B cell (primary cell): ENCODE data around the gene POLR3K. TPM values are rescaled to one million over a fixed set of nuclear protein-coding genes. Genes with fewer than 3 reads are reported as not detected.

ENCODE experiments used
- ATAC-seq: fragments of 200-7000 bp; cut with Tn5 transposase; one replicate; pipeline ENCODE4 v1.10.0; 2021; ENCODE audit warnings: low read depth, mild to moderate bottlenecking, moderate number of reproducible peaks, moderate library complexity
- CTCF ChIA-PET: fragments of 350-600 bp; sonication (Branson Sonifier 250); formaldehyde crosslinking; loops from one replicate; lab custom pipeline; 2021; ENCODE audit warnings: antibody characterized with exemption, inconsistent platforms; lab: Charles Lee
- POLR2A ChIA-PET: fragments of 350-600 bp; sonication (Branson Sonifier 250); formaldehyde crosslinking; loops from one replicate; lab custom pipeline; 2021; ENCODE audit warnings: antibody characterized with exemption; lab: Charles Lee
- DNase-seq: peaks from one replicate; pipeline ENCODE4 v3.0.0; 2013
- H2AFZ ChIP-seq: 2 replicates; pipeline ENCODE4 v1.6.1; 2012; ENCODE audit warnings: mild to moderate bottlenecking, low read depth, low read length; ENCODE audit not compliant: insufficient read depth, poor library complexity, severe bottlenecking
- H3K27ac ChIP-seq, 2 donors: 1 replicate in 1 of 2; 2 replicates in 1 of 2; pipeline ENCODE4 v1.5.1; 2012 to 2013; ENCODE audit warnings: low read length in 2 of 2, mild to moderate bottlenecking in 2 of 2, moderate library complexity in 1 of 2
- H3K27me3 ChIP-seq, 4 experiments: fragments of 200-600 bp in 1 of 4; sonication (generic) in 1 of 4; replicated peaks in 1 of 4; 1 replicate in 2 of 4; 2 replicates in 2 of 4; pipeline versions ENCODE4 v1.6.1 to v1.7.0; 2013 to 2016; ENCODE audit warnings: low read length in 3 of 4, mild to moderate bottlenecking in 2 of 4, mixed read lengths in 1 of 4, moderate library complexity in 1 of 4; ENCODE audit not compliant: insufficient read depth in 4 of 4, control insufficient read depth in 3 of 4; ENCODE audit errors: control extremely low read depth in 1 of 4
- H3K36me3 ChIP-seq, 2 experiments: replicated peaks in 1 of 2; 1 replicate in 1 of 2; 2 replicates in 1 of 2; pipeline versions ENCODE4 v1.6.1 to v1.7.1; 2013; ENCODE audit warnings: low read length in 1 of 2; ENCODE audit not compliant: insufficient read depth in 2 of 2, control insufficient read depth in 1 of 2; ENCODE audit errors: control extremely low read depth in 1 of 2, extremely low read depth in 1 of 2
- H3K4me1 ChIP-seq, 2 donors: fragments of 200-600 bp in 1 of 2; sonication (generic) in 1 of 2; 1 replicate in 1 of 2; 2 replicates in 1 of 2; pipeline versions ENCODE4 v1.5.1 to v1.6.1; 2013 to 2017; ENCODE audit warnings: low read length in 2 of 2; ENCODE audit not compliant: control insufficient read depth in 2 of 2, insufficient read depth in 2 of 2
- H3K4me2 ChIP-seq: replicated peaks from 2 replicates; pipeline ENCODE3; 2012; ENCODE audit warnings: mild to moderate bottlenecking, low read depth, low read length; ENCODE audit not compliant: poor library complexity, severe bottlenecking
- H3K4me3 ChIP-seq, 5 experiments: fragments of 200-600 bp in 1 of 5; sonication (generic) in 1 of 5; 1 replicate in 3 of 5; 2 replicates in 2 of 5; pipeline versions ENCODE4 v1.5.1 to v1.7.0; 2011 to 2016; ENCODE audit warnings: low read length in 4 of 5, mild to moderate bottlenecking in 4 of 5, low read depth in 2 of 5, control low read depth in 1 of 5, moderate library complexity in 1 of 5; ENCODE audit not compliant: insufficient read depth in 1 of 5; ENCODE audit errors: control extremely low read depth in 1 of 5, extremely low read depth in 1 of 5
- H3K79me2 ChIP-seq: fragments of 200-600 bp; sonication (generic); one replicate; pipeline ENCODE4 v1.6.0; 2016; ENCODE audit warnings: low read length; ENCODE audit not compliant: control insufficient read depth, insufficient read depth
- H3K9ac ChIP-seq: fragments of 200-600 bp; sonication (generic); 2 replicates; pipeline ENCODE4 v1.6.1; 2017; ENCODE audit warnings: mild to moderate bottlenecking, low read length, moderate library complexity
- H3K9me3 ChIP-seq, 3 donors: one replicate each; pipeline versions ENCODE4 v1.6.1 to v1.7.1; 2013; ENCODE audit warnings: low read length in 2 of 3; ENCODE audit not compliant: control insufficient read depth in 2 of 3, insufficient read depth in 1 of 3; ENCODE audit errors: control extremely low read depth in 1 of 3
- H4K20me1 ChIP-seq: 2 replicates; pipeline ENCODE4 v1.6.0; 2012; ENCODE audit warnings: mild to moderate bottlenecking, low read length; ENCODE audit not compliant: insufficient read depth, control insufficient read depth, poor library complexity, severe bottlenecking
- H3K27ac Mint-ChIP-seq: one replicate; pipeline ENCODE4 v1.8.0; 2021; ENCODE audit warnings: mixed read lengths
- H3K27me3 Mint-ChIP-seq: one replicate; pipeline ENCODE4 v1.8.0; 2021; ENCODE audit warnings: mixed read lengths
- H3K4me1 Mint-ChIP-seq: one replicate; pipeline ENCODE4 v1.8.0; 2021; ENCODE audit warnings: mixed read lengths
- H3K4me3 Mint-ChIP-seq: one replicate; pipeline ENCODE4 v1.8.0; 2021; ENCODE audit warnings: mixed read lengths
- H3K9me3 Mint-ChIP-seq: one replicate; pipeline ENCODE4 v1.8.0; 2022; ENCODE audit warnings: mixed read lengths; ENCODE audit not compliant: insufficient read depth
- EZH2 ChIP-seq: IDR thresholded peaks from 2 replicates; pipeline ENCODE4 v1.6.1; 2012; ENCODE audit warnings: borderline replicate concordance, low read depth, mild to moderate bottlenecking, moderate library complexity, low read length; ENCODE audit not compliant: insufficient read depth, poor library complexity, severe bottlenecking
- WGBS: methylation state at CpG from one replicate; pipeline ENCODE4 v1.1.5; 2013; ENCODE audit warnings: missing lambda C conversion rate; ENCODE audit not compliant: insufficient coverage; 5-methylcytosine and 5-hydroxymethylcytosine counted together
- intact Hi-C: fragments of 100-400 bp; cut with micrococcal nuclease; formaldehyde crosslinking; loops from one replicate; pipeline ENCODE4 v1.10.0; 2022
- polyA minus RNA-seq: library from RNA; depleted of rRNA, polyadenylated mRNA; stranded (reverse); fragments of >200 nt; gene quantifications from 2 replicates; pipeline ENCODE4 v1.2.3, GENCODE V29; 2012
- polyA plus RNA-seq: library from polyadenylated mRNA; depleted of rRNA; stranded (reverse); fragments of >200 nt; gene quantifications from 2 replicates; pipeline ENCODE4 v1.2.3, GENCODE V29; 2012
- total RNA-seq, 2 donors: library from RNA; stranded (reverse); fragments of 120-200 nt in 1 of 2; gene quantifications; 1 replicate in 1 of 2; 2 replicates in 1 of 2; pipeline versions ENCODE4 v1.2.3 to v1.2.4, GENCODE V29; 2013 to 2022
- TF ChIP-seq, protein P1 (sequence below): fragments of 200-600 bp; IDR thresholded peaks from one replicate; pipeline ENCODE4 v1.8.0; 2022; ENCODE audit warnings: antibody characterized with exemption, mild to moderate bottlenecking

The POLR3K gene
- total RNA-seq (28.3 and 34.9 TPM in 2 replicates), polyA plus RNA-seq (18.4 and 26.3 TPM in 2 replicates), polyA minus RNA-seq (9.8 and 13.1 TPM in 2 replicates)
- 12.4 TPM for total RNA-seq (2013)

DNA sequence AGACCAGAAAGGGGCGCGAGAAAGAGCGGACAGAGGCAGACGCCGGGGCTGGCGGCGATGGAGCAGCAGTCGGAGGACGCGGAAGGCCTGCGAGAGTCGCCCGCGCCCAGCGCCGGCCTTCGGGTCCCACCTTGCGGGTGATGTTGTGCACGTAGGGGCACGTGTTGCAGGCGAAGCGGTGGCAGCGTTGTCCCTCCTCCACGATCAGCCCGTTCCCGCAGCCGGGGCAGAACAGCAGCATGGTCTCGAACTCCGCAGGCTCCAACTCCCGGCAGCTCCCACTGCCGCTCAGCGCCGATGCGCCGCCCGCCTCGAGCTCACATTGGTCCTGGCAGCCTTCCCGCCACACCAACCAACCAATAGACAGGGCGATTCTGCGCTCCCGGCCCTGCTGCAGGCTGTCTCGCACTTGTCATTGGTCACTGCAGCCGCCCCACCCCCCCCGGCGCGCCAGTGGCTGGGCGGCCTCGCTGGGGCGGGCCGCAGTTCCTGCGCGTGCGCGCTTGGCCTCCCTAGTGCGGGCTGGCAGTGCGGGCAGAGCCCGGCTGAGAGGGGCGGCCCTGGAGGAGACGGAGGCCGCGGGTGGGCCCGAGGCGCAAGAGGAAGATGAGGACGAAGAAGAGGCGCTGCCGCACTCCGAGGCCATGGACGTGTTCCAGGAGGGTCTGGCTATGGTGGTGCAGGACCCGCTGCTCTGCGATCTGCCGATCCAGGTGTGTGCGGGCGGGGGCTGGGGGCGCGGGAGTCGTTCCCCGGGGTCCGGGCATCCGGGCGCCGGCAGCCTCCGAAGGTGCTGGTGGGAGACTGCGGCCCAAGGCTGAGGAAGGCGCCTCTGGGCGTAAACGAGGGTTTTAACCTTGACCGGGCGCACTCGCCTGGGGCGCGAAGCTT, at the start of gene POLR3K, which contains the start of gene SNRNP25:
Gene POLR3K, minus strand, starts transcription at position 263 of the 891 bp plus-strand sequence. Its CDS starts 22 bp downstream, at position 241.
Gene SNRNP25, plus strand, starts transcription at position 483 of the 891 bp plus-strand sequence. Its CDS starts 189 bp downstream, at position 672.
- Histone ChIP-seq H3K9ac (peak within 1 kb of the TSS; percentile 95), H3K4me2 (peak within 1 kb of the TSS; percentile 92), H3K27ac (peak within 1 kb of the TSS; percentile 52 to 82), H3K36me3 (peaks cover 2 to 35% of the 10 kb centered on the region in 2 experiments), H3K4me1 (peaks cover 13 to 33% of the 10 kb centered on the region in 2 donors), H3K79me2 (peaks cover 49% of the 10 kb centered on the region), H3K9me3 (no peaks in the 10 kb centered on the region), H4K20me1 (peaks cover 27% of the 10 kb centered on the region), H3K27me3 (no peaks in the 10 kb centered on the region), H3K4me3 (peak within 1 kb of the TSS; percentile 69 to 87 (median 82)), H2AFZ (peak within 1 kb of the TSS; percentile 94)
- DNase-seq (peak; percentile 97), ATAC-seq (peak; percentile 95)
- Mint-ChIP-seq H3K9me3 (no peaks in the 10 kb centered on the region), H3K27me3 (no peaks in the 10 kb centered on the region), H3K4me3 (peak within 1 kb of the TSS; percentile 97), H3K27ac (peak within 1 kb of the TSS; percentile 92), H3K4me1 (peaks cover 31% of the 10 kb centered on the region)
- ChIA-PET POLR2A (interaction anchor here (0.5 to 2.0 kb wide), 7 partner anchors 12 to 335 kb away, joined by 3 to 23 read pairs (median 3); partner anchors contain the start of gene MPG), CTCF (interaction anchor here (1.3 to 3.6 kb wide), 7 partner anchors 9 to 53 kb away, joined by 3 to 30 read pairs (median 7); no protein-coding TSS in a partner anchor)
- WGBS: under 1% methylated on average over 88 of the region's 91 CpGs
- intact Hi-C loops: loop anchor here (1.0 kb wide), 2 partner anchors 15 to 44 kb away; no protein-coding TSS in a partner anchor
- no peak for TF ChIP-seq EZH2

DNA sequence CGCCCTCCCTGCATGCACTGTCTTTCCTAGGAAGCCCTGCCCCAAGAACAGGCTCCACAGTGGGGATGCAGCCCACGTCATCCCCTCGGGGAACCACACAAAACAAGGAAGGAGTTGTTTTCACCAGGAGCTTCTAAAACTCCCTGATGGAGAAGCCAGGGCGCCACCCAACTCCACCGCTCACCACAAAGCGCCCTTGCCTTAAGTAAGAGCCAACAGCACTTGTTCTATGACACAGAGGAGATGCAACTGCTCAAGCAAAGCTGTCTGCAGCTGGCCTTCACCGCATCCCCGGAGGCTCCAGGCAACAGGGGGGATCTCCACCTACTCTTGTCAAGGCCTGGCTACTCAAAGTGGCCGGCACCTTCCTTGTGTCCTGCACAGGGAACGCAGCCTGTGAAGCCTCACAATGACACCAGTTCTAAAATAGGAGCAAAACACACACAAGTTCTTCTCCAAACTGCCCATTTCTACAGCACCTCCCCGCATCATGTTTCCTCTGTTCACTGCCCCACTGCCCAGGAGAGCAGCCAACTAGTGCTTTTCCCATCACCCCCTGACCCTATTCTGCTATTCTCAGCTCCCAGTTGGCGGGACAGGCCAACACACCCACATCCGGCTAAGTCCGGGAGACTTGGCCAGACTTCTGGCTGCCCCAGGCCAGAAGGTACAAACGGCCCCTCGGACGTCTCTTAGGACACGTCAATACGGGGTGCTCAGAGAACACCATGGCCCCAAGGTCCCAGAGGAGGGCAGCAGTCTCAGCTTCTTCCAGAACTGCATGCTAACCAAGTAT, 48.9 kb upstream of the POLR3K start:
- ChIA-PET CTCF (interaction anchor here (1.0 to 1.2 kb wide), 2 partner anchors 37 to 38 kb away, joined by 3 read pairs; no protein-coding TSS in a partner anchor), POLR2A (no interaction called here)
- peaks cover 0 to 7% of the 10 kb centered on the region in 2 donors for H3K4me1 ChIP-seq
- H3K9me3 ChIP-seq: no peaks in the 10 kb centered on the region
- Mint-ChIP-seq H3K27ac (no peak overlapping the region), H3K4me1 (peaks cover 3% of the 10 kb centered on the region), H3K27me3 (no peaks in the 10 kb centered on the region), H3K4me3 (no peak overlapping the region), H3K9me3 (no peaks in the 10 kb centered on the region)
- H3K36me3 ChIP-seq: peaks cover 0 to 24% of the 10 kb centered on the region in 2 experiments
- H4K20me1 ChIP-seq: peaks cover 10% of the 10 kb centered on the region
- H3K79me2 ChIP-seq: no peaks in the 10 kb centered on the region
- ATAC-seq (no peak), DNase-seq (no peak)
- no peaks in the 10 kb centered on the region for H3K27me3 ChIP-seq
- H3K4me3 ChIP-seq: no peak overlapping the region
- TF ChIP-seq, protein P1, sequence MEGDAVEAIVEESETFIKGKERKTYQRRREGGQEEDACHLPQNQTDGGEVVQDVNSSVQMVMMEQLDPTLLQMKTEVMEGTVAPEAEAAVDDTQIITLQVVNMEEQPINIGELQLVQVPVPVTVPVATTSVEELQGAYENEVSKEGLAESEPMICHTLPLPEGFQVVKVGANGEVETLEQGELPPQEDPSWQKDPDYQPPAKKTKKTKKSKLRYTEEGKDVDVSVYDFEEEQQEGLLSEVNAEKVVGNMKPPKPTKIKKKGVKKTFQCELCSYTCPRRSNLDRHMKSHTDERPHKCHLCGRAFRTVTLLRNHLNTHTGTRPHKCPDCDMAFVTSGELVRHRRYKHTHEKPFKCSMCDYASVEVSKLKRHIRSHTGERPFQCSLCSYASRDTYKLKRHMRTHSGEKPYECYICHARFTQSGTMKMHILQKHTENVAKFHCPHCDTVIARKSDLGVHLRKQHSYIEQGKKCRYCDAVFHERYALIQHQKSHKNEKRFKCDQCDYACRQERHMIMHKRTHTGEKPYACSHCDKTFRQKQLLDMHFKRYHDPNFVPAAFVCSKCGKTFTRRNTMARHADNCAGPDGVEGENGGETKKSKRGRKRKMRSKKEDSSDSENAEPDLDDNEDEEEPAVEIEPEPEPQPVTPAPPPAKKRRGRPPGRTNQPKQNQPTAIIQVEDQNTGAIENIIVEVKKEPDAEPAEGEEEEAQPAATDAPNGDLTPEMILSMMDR: no peak
- no peak for TF ChIP-seq EZH2
- H3K27ac ChIP-seq: no peak overlapping the region
- 96% methylated on average over 19 of the region's 19 CpGs for WGBS
- intact Hi-C loops: no loop called here
- H2AFZ ChIP-seq: no peak overlapping the region
- no peak overlapping the region for H3K9ac ChIP-seq
- H3K4me2 ChIP-seq: no peak overlapping the region
